HCT116 (cell line): Measurements from ENCODE around the gene ZBTB21.

ENCODE experiments used
- EZH2 ChIP-seq: fragments of 200-600 bp; sonication (generic); IDR thresholded peaks from 2 replicates; pipeline ENCODE4 v1.6.1; 2017; ENCODE audit warnings: antibody characterized with exemption, mixed run types
- JUND ChIP-seq: IDR thresholded peaks from 2 replicates; pipeline ENCODE4 v1.6.1; 2012
- POLR2A ChIP-seq: IDR thresholded peaks from 2 replicates; pipeline ENCODE4 v1.7.0; 2011; ENCODE audit warnings: borderline replicate concordance; ENCODE audit not compliant: insufficient read depth, insufficient read length; ENCODE audit errors: extremely low read depth
- SRF ChIP-seq: IDR thresholded peaks from 2 replicates; pipeline ENCODE4 v1.6.1; 2012; ENCODE audit warnings: low read depth
- YY1 ChIP-seq: IDR thresholded peaks from 2 replicates; pipeline ENCODE4 v1.6.1; 2011; ENCODE audit warnings: low read length, low read depth, moderate library complexity, mild to moderate bottlenecking; ENCODE audit not compliant: insufficient replicate concordance; ENCODE audit errors: extremely low read depth
- TF ChIP-seq, protein P1 (sequence below), 3 experiments: fragments of 200-600 bp in 1 of 3; sonication (generic) in 1 of 3; IDR thresholded peaks in 2 of 3; conservative IDR thresholded peaks in 1 of 3; 2 replicates each; pipeline ENCODE4 v1.5.1; 2012 to 2017; ENCODE audit warnings: low read depth in 2 of 3, low read length in 2 of 3, antibody characterized with exemption in 1 of 3, borderline replicate concordance in 1 of 3, control low read depth in 1 of 3, mild to moderate bottlenecking in 1 of 3, mixed read lengths in 1 of 3, mixed run types in 1 of 3, moderate library complexity in 1 of 3; ENCODE audit not compliant: insufficient read depth in 1 of 3
- TF ChIP-seq, protein P2 (sequence below): IDR thresholded peaks from 2 replicates; pipeline ENCODE4 v1.6.1; 2012; ENCODE audit warnings: low read depth

DNA sequence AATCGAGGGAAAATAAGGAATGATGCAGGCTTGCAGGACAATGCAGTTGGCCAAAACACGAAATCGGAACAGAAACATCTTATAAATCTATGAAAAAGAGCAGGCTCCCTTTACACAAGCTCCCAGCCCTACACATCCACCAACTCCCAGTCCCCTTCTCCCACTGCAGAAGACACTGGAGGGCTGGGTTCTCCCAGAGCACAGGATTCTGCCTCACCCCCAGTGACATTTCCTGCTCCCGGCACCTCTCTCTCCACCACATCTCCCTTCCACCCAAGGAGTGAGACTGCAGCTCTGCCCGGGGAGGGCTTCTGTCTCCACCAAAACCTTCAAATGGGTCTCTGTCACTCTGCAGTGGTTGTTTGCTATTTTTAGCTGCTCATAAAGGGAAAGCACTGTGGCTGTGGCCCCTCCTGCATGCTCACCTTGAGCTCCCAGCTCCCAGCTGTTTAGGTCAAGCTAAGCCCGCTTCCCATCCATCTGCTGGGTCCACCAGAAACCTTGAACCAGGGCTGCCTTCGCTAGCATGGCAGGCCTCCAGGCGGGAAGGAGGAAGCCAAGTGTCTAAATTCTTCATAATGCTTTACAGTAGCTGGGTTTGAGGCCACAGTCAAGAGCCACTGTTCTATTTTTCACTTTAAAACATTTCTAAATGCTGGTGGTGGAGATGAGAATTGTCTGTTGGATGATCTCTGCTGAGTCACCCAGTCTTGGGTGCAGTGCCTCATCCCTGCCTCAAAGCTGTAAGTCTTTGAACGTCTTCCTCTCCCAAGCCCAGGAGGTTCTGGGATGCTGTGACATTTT lies 53.0 kb downstream of the ZBTB21 start:
- TF ChIP-seq, protein P1, sequence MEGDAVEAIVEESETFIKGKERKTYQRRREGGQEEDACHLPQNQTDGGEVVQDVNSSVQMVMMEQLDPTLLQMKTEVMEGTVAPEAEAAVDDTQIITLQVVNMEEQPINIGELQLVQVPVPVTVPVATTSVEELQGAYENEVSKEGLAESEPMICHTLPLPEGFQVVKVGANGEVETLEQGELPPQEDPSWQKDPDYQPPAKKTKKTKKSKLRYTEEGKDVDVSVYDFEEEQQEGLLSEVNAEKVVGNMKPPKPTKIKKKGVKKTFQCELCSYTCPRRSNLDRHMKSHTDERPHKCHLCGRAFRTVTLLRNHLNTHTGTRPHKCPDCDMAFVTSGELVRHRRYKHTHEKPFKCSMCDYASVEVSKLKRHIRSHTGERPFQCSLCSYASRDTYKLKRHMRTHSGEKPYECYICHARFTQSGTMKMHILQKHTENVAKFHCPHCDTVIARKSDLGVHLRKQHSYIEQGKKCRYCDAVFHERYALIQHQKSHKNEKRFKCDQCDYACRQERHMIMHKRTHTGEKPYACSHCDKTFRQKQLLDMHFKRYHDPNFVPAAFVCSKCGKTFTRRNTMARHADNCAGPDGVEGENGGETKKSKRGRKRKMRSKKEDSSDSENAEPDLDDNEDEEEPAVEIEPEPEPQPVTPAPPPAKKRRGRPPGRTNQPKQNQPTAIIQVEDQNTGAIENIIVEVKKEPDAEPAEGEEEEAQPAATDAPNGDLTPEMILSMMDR (IDR thresholded peaks at IDR 0.05 in 2 of 3, conservative IDR thresholded peaks at IDR 0.05 in 1 of 3; ENCODE audit: borderline replicate concordance in 1 of 3, insufficient read depth in 1 of 3, low read depth in 2 of 3, low read length in 2 of 3): no peak
- TF ChIP-seq YY1 (no peak), JUND (no peak), EZH2 (no peak), SRF (no peak), POLR2A (no peak)
- TF ChIP-seq, protein P2, sequence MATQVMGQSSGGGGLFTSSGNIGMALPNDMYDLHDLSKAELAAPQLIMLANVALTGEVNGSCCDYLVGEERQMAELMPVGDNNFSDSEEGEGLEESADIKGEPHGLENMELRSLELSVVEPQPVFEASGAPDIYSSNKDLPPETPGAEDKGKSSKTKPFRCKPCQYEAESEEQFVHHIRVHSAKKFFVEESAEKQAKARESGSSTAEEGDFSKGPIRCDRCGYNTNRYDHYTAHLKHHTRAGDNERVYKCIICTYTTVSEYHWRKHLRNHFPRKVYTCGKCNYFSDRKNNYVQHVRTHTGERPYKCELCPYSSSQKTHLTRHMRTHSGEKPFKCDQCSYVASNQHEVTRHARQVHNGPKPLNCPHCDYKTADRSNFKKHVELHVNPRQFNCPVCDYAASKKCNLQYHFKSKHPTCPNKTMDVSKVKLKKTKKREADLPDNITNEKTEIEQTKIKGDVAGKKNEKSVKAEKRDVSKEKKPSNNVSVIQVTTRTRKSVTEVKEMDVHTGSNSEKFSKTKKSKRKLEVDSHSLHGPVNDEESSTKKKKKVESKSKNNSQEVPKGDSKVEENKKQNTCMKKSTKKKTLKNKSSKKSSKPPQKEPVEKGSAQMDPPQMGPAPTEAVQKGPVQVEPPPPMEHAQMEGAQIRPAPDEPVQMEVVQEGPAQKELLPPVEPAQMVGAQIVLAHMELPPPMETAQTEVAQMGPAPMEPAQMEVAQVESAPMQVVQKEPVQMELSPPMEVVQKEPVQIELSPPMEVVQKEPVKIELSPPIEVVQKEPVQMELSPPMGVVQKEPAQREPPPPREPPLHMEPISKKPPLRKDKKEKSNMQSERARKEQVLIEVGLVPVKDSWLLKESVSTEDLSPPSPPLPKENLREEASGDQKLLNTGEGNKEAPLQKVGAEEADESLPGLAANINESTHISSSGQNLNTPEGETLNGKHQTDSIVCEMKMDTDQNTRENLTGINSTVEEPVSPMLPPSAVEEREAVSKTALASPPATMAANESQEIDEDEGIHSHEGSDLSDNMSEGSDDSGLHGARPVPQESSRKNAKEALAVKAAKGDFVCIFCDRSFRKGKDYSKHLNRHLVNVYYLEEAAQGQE: no peak
